Transverse colon (tissue), 4 donors: ENCODE measurements around the gene PTPN4. TPM values are rescaled to one million over a fixed set of nuclear protein-coding genes. Genes with fewer than 3 reads are reported as not detected.

Source experiments
- DNase-seq: peaks from one replicate; pipeline ENCODE4 v3.0.0-alpha.2; 2019
- H3K27ac ChIP-seq, 4 donors: fragments of 200-600 bp; sonication (generic); 2 replicates each; pipeline ENCODE4 v1.5.1; 2016 to 2018; ENCODE audit warnings: inconsistent platforms in 4 of 4
- H3K27me3 ChIP-seq: fragments of 200-600 bp; sonication (generic); 2 replicates; pipeline ENCODE4 v1.5.1; 2017; ENCODE audit warnings: inconsistent platforms
- H3K36me3 ChIP-seq, 4 donors: fragments of 200-600 bp; sonication (generic); 2 replicates each; pipeline ENCODE4 v1.5.1; 2017 to 2019; ENCODE audit warnings: inconsistent platforms in 4 of 4
- H3K4me1 ChIP-seq, 4 donors: fragments of 200-600 bp; sonication (generic); 2 replicates each; pipeline ENCODE4 v1.5.1; 2017 to 2020; ENCODE audit warnings: inconsistent platforms in 4 of 4
- H3K4me3 ChIP-seq, 4 donors: fragments of 200-600 bp; sonication (generic); 1 replicate in 1 of 4; 2 replicates in 3 of 4; pipeline versions ENCODE4 v1.5.1 to v1.6.1; 2017 to 2019; ENCODE audit warnings: inconsistent platforms in 4 of 4
- H3K9me3 ChIP-seq, 2 donors: fragments of 200-600 bp; sonication (generic); 2 replicates each; pipeline ENCODE4 v1.5.1; 2017 to 2019; ENCODE audit warnings: inconsistent platforms in 2 of 2
- EP300 ChIP-seq: sonication (generic); formaldehyde crosslinking; IDR thresholded peaks from one replicate; pipeline ENCODE4 v1.6.1; 2017; ENCODE audit warnings: antibody characterized with exemption, low read depth
- POLR2A ChIP-seq: fragments of 450-650 bp; IDR thresholded peaks from one replicate; pipeline ENCODE4 v1.6.1; 2016; ENCODE audit warnings: antibody characterized with exemption, mild to moderate bottlenecking, moderate library complexity
- POLR2AphosphoS5 ChIP-seq, 3 donors: sonication (generic); formaldehyde crosslinking; IDR thresholded peaks; one replicate each; pipeline ENCODE4 v1.6.1; 2016; ENCODE audit warnings: antibody characterized with exemption in 3 of 3
- WGBS, 2 donors: methylation state at CpG; one replicate each; pipeline ENCODE4 v1.1.5; 2018; ENCODE audit warnings: low coverage in 1 of 2; 5-methylcytosine and 5-hydroxymethylcytosine counted together
- in situ Hi-C, 4 donors: fragments of 200-750 bp; cut with MboI; loops; one replicate each; pipeline versions ENCODE4 v1.15.0 to v1.15.1; 2017; ENCODE audit warnings: low sequenced_read_pairs in 3 of 4, low pct_ligation_motif_present in 1 of 4, low pct_unique_long_range_greater_than_20kb in 1 of 4
- intact Hi-C: fragments of 100-400 bp; cut with DNase I; formaldehyde crosslinking; loops from one replicate; pipeline ENCODE4 v1.15.1; 2023; ENCODE audit warnings: low total_unique reads
- total RNA-seq, 4 donors: library from RNA; depleted of rRNA; stranded (reverse); fragments of >200 nt; gene quantifications; one replicate each; pipeline ENCODE4 v1.1.0, GENCODE V29; 2016
- TF ChIP-seq, protein P1 (sequence below), 5 experiments: fragments of 200-600 bp in 3 of 5; fragments of 450-650 bp in 2 of 5; sonication (generic) in 3 of 5; IDR thresholded peaks; 1 replicate in 2 of 5; 2 replicates in 3 of 5; pipeline ENCODE4 v1.5.1; 2016 to 2017; ENCODE audit warnings: antibody characterized with exemption in 5 of 5, inconsistent platforms in 3 of 5, mild to moderate bottlenecking in 2 of 5, moderate library complexity in 1 of 5

The PTPN4 gene
- total RNA-seq, 4 donors from 2014 or later, result 18.7 to 46.6 (median 25.8) TPM

DNA sequence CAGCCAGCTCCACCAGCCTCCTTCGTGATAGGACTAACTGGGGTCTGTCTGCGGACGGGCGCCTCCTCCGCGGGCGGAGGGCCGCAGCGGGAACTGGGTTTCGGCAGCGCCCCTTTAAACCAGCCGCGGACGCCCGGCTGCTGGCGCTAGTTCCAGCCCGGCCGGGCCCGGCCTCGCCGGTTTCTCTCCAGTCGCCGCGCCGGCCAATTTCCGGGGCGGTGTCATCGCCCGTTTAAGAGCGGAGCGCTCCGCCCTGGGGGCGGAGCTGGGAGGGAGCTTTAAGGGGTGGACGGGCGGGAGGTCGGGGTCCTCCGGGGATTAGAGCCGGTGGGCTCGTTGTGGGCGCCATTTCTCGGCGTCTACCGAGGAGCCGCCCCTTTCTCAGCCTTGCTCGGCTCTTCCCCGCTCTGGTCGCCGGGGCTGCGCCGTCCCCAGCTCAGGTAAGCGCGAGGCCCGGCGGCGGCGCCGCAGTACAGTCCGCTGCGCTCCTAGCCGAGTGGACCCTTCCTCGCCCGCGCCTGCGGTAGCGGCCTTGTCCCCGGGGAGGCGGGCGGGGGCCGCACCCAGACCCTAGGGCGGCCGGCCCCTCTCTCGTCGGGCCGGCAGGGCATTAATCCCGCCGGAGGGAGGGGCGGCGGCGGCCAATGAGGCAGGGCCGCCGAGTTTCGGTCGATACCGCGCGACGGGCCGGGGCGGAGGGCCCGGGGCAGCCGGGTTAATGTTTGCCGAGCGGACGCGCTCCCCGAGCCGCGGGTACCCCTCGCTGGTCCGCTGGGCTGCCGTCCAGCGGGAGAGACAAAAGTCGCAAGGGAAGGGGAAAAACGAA lies 253.3 kb downstream of the PTPN4 start, which contains the start of gene EPB41L5:
Gene EPB41L5, plus strand, starts transcription at position 307 of the 826 bp plus-strand sequence. CDS start 6,008 bp downstream, outside the sequence.
- intact Hi-C loops (no loop called here), in situ Hi-C loops (no loop called here)
- TF ChIP-seq, protein P1, sequence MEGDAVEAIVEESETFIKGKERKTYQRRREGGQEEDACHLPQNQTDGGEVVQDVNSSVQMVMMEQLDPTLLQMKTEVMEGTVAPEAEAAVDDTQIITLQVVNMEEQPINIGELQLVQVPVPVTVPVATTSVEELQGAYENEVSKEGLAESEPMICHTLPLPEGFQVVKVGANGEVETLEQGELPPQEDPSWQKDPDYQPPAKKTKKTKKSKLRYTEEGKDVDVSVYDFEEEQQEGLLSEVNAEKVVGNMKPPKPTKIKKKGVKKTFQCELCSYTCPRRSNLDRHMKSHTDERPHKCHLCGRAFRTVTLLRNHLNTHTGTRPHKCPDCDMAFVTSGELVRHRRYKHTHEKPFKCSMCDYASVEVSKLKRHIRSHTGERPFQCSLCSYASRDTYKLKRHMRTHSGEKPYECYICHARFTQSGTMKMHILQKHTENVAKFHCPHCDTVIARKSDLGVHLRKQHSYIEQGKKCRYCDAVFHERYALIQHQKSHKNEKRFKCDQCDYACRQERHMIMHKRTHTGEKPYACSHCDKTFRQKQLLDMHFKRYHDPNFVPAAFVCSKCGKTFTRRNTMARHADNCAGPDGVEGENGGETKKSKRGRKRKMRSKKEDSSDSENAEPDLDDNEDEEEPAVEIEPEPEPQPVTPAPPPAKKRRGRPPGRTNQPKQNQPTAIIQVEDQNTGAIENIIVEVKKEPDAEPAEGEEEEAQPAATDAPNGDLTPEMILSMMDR (IDR thresholded peaks at IDR 0.05), result peak in 1 of 5 experiments; percentile 9
- TF ChIP-seq POLR2A (peak; percentile 72), EP300 (no peak), POLR2AphosphoS5 (IDR thresholded peaks at IDR 0.05) (peak; percentile 55 to 73 (median 60))
- Histone ChIP-seq H3K9me3 (no peaks in the 10 kb centered on the region), H3K4me1 (peaks cover 0 to 19% (median 14%) of the 10 kb centered on the region in 4 donors), H3K27me3 (no peaks in the 10 kb centered on the region), H3K4me3 (peak within 1 kb of the TSS; percentile 92 to 95 (median 94)), H3K36me3 (no peaks in the 10 kb centered on the region), H3K27ac (peak within 1 kb of the TSS; percentile 89 to 97 (median 92))
- WGBS, 2 donors, result 1% methylated on average over 79 of the region's 104 CpGs; no CpG with 5 or more reads in 1 of the 2 donors
- peak; percentile 94 for DNase-seq

DNA sequence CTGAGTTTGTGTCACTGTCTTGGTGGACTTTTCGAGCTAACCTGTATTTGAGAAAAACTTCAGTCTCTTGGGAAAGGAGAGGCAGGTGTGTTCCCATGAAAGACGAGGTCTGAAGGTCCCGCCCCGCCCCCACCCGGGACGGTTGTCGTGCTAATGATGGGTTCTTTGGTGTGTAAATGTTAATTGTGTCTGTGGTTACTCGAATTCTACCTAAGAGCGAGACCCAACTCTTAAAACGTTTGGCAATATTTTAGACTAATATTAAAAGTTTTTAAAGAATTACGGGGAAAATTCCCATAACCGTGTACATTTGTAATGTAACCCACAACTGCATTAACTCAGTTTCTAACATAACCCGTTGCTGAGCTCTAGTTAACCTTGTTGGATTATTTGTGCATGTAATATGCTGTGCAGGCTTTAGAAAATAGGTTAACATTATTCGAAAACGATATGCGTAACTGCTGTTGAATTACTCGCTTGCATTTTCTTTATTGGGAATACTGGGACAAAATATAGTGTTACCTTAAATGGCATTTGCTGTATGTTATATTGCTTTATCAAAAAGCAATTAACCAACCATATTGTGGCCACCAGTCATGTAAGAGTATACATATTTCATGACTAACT lies 254.0 kb downstream of the PTPN4 start:
- WGBS, 2 donors, result 20 to 36% methylated on average over 10 to 17 of the region's 17 CpGs

DNA sequence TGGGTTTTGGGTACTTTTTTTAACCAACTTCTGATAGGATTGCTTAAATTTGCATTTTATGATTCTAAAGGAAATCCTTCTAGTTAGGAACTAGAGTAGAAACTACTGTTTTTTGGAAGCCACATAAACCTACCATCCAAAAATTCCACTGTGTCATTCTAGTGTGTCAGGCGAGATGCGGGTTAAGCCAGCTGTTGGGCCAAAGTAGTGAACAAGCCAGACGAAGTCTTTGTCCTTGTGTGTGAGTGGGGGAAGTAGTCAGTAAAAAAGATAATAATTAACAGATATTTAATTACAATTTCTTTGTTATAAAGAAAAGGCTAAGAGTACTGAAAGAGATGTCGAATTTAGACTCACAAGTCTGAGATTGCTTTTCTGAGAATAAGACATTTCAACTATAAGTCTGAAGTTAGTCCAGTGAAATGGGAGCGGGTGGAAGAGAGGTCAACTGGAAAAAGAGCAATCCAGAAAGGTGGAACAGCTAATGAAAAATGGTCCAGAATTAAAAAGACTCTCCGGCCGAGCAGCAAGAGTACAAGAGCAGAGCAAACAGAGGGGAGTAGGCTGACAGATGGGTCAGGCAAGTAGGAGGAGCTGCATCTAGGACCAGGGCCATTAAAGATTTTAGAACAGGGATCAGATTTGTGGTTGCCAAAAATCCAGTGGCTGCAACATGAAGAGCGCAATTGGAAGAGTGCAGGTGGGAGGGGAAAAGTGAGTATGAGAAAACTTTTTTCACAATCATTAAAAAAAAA lies 254.7 kb downstream of the PTPN4 start:
- peak overlapping the region in 2 of 4 donors; percentile 94 to 95 for H3K4me3 ChIP-seq
- no peak for TF ChIP-seq EP300
- no peaks in the 10 kb centered on the region for H3K27me3 ChIP-seq
- no peak for DNase-seq
- H3K27ac ChIP-seq, result peak overlapping the region in 1 of 4 donors; percentile 91
- in situ Hi-C loops, result no loop called here
- WGBS, 2 donors, result 63 to 72% methylated on average over 8 of the region's 8 CpGs
- H3K4me1 ChIP-seq, result peaks cover 0 to 19% (median 14%) of the 10 kb centered on the region in 4 donors
- intact Hi-C loops, result no loop called here
- no peaks in the 10 kb centered on the region for H3K36me3 ChIP-seq
- H3K9me3 ChIP-seq, result no peaks in the 10 kb centered on the region

More for the DNA sequence above, 254.0 kb downstream of the PTPN4 start:
- no peak for TF ChIP-seq EP300
- no peak for TF ChIP-seq POLR2AphosphoS5 (IDR thresholded peaks at IDR 0.05)
- TF ChIP-seq POLR2A, result no peak
- TF ChIP-seq, protein P1 (IDR thresholded peaks at IDR 0.05), result no peak
- in situ Hi-C loops (no loop called here), intact Hi-C loops (no loop called here)
- Histone ChIP-seq H3K4me1 (peaks cover 0 to 19% (median 14%) of the 10 kb centered on the region in 4 donors), H3K4me3 (peak overlapping the region; percentile 92 to 95 (median 94)), H3K27ac (peak overlapping the region; percentile 89 to 97 (median 92)), H3K9me3 (no peaks in the 10 kb centered on the region), H3K27me3 (no peaks in the 10 kb centered on the region), H3K36me3 (no peaks in the 10 kb centered on the region)
- DNase-seq, result peak; percentile 44

DNA sequence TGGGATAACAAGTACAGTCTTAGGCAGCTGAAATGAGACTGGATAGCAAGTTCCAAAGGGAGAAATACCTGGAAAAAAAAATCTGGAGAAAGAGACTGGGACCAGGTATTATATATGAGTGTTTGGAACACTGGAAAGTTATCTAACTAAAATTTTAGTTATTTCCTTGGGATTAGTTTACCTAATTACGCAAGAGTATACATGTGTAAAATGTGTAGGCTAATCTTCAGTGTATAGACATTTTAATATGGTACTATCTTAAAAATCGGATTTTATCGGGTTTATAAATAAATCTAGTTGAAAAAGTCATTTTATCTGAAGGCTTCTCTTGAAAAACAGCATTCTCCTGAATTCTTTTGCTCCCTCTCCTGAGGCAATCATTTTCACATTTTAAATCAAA lies 257.1 kb downstream of the PTPN4 start:
- 90% methylated on average over 3 of the region's 3 CpGs for WGBS, 2 donors
- DNase-seq, result no peak
- no peak overlapping the region for H3K27ac ChIP-seq
- intact Hi-C loops (no loop called here), in situ Hi-C loops (no loop called here)
- no peaks in the 10 kb centered on the region for H3K36me3 ChIP-seq
- no peaks in the 10 kb centered on the region for H3K9me3 ChIP-seq
- H3K4me3 ChIP-seq, result no peak overlapping the region
- H3K27me3 ChIP-seq, result no peaks in the 10 kb centered on the region
- TF ChIP-seq, protein P1 (IDR thresholded peaks at IDR 0.05), result no peak
- TF ChIP-seq EP300, result no peak
- TF ChIP-seq POLR2AphosphoS5 (IDR thresholded peaks at IDR 0.05), result no peak
- TF ChIP-seq POLR2A, result no peak
- H3K4me1 ChIP-seq, result peaks cover 0 to 19% (median 14%) of the 10 kb centered on the region in 4 donors
